Measurements from ENCODE around the gene IL3RA. TPM values are rescaled to one million over a fixed set of nuclear protein-coding genes. Genes with fewer than 3 reads are reported as not detected.
"Not testable (repeated sequence)": the region's sequence is repeated elsewhere in the genome, so short reads cannot be mapped to it uniquely, and the experiment has no call there.

IL3RA gene
- polyA plus RNA-seq, 1 donor from 2014 or later = 0.66 TPM

DNA sequence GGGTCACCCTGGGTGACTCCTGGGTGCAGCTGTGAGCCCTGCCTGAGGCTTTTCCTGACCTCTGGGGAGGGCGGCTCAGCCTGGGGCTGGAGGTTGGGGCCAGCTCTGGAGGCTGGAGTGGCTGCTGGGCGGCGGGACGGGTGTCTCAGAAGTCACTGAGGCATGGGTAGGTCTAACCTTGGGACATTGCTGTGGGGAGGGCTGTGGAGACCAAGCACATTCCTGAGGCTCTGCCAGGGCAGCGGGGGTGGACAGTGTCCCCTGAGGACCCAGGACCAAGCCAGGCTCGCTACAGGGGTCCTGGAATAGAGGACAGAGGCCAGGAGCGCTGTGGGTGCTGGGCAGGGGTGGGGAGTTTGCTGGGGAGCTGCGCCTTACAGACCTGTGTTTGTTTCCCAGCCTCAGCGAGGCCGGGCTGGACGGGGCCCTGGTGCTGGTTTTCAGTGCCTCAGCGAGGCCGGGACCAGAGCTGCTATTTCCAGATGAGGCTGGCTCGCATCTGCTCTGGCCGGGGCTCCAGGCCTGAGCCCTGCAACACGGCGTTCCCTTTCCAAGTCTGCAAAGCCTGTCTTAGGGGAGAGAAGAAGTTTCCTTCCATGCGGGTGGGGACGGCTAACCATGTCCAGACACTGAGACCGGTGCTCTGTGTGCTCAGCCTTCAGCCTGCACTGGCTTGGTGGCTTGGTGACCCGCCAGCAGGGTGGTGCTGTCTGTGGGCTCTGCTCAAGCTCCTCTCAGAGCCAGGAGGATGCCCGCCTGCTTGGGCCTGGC, 58.3 kb downstream of the IL3RA start:
- peak overlapping the region in 1 of 3 donors; percentile 28 for H3K27ac Mint-ChIP-seq
- no peaks in the 10 kb centered on the region for H3K36me3 Mint-ChIP-seq
- no peaks in the 10 kb centered on the region for H3K27me3 Mint-ChIP-seq
- peaks cover 0 to 20% (median 14%) of the 10 kb centered on the region in 3 donors for H3K4me1 Mint-ChIP-seq
- peak overlapping the region in 3 of 4 donors; percentile 30 to 91 (median 85) for H3K4me3 Mint-ChIP-seq
- H3K9me3 Mint-ChIP-seq = no peaks in the 10 kb centered on the region

DNA sequence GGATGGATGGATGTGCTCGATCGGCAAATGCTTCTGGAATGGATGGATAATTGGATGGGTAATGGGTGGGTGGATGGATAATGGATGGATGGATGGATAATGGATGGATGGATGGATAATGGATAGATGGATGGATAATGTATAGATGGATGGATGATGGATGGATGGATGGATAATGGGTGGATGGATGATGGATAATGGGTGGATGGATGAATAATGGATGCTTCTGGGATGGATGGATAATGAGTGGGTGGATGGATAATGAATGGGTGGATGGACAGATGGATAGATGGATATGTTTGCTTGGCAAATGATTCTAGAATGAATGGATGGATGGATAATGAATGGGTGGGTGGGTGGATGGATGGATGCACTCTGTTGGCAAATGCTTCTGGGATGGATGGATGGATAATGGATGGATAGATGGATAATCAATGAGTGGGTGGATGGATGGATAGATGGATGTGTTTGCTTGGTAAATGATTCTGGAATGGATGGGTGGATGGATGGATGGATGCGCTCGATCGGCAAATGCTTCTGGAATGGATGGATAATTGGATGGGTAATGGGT, 59.1 kb downstream of the IL3RA start:
- H3K27ac Mint-ChIP-seq = peak overlapping the region in 1 of 3 donors; percentile 69
- no peaks in the 10 kb centered on the region for H3K9me3 Mint-ChIP-seq
- no peaks in the 10 kb centered on the region for H3K36me3 Mint-ChIP-seq
- no peaks in the 10 kb centered on the region for H3K27me3 Mint-ChIP-seq
- H3K4me1 Mint-ChIP-seq = peaks cover 0 to 20% (median 14%) of the 10 kb centered on the region in 3 donors
- H3K4me3 Mint-ChIP-seq = peak overlapping the region in 1 of 4 donors; percentile 51

DNA sequence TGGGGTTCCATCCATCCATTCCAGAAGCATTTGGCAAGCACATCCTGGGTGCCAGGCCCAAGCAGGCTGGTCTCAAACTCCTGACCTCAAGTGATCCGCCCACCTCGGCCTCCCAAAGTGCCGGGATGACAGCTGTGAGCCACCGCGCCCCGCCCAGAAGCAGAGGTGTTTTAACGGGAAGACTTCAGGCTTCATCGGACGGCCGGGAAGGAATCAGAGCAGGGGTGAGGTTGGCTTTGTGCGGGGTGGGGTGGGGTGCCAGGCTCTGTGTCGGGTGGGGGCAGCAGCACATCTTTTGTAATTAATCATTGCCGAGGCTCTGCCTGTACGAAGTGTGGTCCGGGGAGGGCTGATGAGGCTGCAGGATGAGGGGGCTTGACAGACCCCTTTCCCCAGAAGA, 60.4 kb downstream of the IL3RA start:
- H3K4me3 Mint-ChIP-seq = no peak overlapping the region

DNA sequence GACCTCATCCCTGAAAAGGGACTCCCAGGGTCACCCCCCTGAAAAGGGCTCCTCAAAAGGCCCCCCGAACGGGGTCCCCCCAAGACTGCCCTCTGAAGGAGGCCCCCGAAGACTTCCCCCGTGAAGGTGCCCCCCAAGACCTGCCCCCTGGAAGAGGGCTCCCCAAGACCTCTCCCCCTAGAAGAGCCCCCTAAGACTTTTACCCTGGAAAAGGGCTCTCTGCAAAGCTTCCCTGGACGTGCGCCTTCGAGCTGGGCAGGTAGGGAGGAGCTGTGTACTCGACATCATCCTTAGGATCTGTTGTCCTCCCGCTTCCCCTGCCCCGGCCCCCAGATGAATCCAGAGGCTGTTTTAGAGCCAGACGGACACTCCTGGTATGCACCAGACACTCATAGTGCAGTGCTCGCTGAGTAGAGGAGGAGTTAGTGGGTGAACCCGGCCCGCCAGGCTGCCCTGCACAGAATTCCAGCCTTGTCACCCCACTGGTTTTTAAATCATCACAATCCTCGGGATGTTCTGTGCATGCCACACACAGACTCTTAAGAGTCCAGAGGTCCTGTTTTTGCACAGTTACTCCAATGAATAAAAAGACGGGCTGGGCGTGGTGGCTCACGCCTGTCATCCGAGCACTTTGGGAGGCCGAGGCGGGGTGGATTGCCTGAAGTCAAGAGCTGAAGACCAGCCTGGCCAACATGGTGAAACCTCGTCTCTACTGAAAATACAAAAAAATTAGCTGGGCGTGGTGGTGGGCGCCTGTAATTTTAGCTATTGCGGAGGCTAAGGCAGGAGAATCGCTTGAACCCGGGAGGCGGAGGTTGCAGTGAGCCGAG, 61.1 kb downstream of the IL3RA start:
- Mint-ChIP-seq H3K9me3 (no peaks in the 10 kb centered on the region), H3K27me3 (no peaks in the 10 kb centered on the region), H3K4me3 (peak overlapping the region in 1 of 4 donors; percentile 45), H3K36me3 (no peaks in the 10 kb centered on the region), H3K4me1 (peaks cover 0 to 16% (median 11%) of the 10 kb centered on the region in 3 donors), H3K27ac (peak overlapping the region in 2 of 3 donors; percentile 18 to 43)

More for the DNA sequence above, 60.4 kb downstream of the IL3RA start:
- Mint-ChIP-seq H3K27ac (peak overlapping the region in 1 of 3 donors; percentile 18), H3K4me1 (peaks cover 0 to 16% (median 11%) of the 10 kb centered on the region in 3 donors), H3K27me3 (no peaks in the 10 kb centered on the region), H3K9me3 (no peaks in the 10 kb centered on the region), H3K36me3 (no peaks in the 10 kb centered on the region)

DNA sequence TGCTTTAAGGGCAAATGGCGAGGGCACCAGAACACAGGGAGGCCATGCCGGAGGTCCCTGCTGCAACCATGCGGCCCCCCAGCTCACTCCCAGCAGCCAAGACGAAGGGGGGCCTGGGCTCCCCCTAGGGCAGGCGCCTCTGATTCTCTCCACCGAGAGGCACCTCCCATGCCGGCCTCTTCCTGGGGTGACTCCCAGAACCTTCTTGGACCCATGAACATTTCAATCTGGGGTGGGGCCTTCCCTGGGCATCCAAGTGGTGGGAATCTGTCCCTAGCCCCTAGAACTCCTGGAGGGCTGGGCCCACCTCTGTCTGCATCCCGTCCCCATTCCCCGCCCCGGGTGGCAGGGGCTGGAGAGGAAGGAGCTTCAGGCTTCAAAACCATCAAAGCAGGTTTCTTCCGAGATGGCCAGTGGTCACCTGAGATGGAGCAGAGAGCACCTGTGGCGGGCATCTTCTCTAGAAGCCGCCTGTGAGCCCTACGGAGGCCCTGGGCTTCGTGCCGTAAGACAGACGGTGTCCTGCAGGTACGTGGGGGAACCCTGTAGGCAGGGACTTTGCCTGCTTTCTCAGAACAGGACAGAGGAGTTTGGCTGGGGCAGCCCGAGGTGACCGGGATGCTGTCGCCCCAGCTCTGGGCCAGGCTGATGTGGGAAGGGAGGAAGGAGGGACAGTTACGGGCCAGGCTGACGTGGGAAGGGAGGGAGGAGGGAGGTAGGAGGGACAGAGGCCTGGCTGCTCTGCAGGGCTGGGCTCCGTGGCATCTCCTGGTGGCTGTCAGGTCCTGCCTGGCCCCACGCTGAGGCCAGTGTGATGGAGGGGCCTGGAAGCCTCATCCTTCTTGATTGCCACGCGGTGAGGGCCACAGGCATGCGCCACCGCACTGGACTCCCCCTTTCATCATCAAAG, 62.1 kb downstream of the IL3RA start:
- Mint-ChIP-seq H3K4me1 (peaks cover 0 to 12% (median 9%) of the 10 kb centered on the region in 3 donors), H3K4me3 (peak overlapping the region in 1 of 4 donors; percentile 17), H3K27ac (peak overlapping the region in 1 of 3 donors; percentile 62), H3K9me3 (no peaks in the 10 kb centered on the region), H3K27me3 (no peaks in the 10 kb centered on the region), H3K36me3 (no peaks in the 10 kb centered on the region)

DNA sequence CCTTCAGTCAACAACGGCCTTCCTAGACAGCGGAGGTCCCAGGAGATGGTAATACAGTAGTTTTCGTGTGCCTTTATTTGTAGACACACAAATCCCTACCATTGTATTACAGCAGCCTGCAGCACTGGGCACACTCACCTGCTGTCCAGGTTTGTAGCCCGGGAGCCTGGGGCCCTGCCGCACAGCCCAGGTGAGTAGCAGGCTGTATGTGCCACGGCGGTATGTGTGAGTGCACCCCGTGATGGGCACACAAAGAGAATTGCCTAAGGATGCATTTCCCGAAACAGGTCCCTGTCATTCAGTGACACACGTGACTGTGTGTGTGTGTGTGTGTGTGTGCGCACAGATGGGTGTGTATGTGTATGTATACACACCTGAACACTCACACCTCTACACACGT, 63.5 kb downstream of the IL3RA start:
- Mint-ChIP-seq H3K27ac (no peak overlapping the region), H3K4me1 (peaks cover 0 to 9% (median 8%) of the 10 kb centered on the region in 3 donors), H3K27me3 (no peaks in the 10 kb centered on the region), H3K4me3 (peak overlapping the region in 1 of 4 donors; percentile 20), H3K9me3 (no peaks in the 10 kb centered on the region), H3K36me3 (no peaks in the 10 kb centered on the region)

DNA sequence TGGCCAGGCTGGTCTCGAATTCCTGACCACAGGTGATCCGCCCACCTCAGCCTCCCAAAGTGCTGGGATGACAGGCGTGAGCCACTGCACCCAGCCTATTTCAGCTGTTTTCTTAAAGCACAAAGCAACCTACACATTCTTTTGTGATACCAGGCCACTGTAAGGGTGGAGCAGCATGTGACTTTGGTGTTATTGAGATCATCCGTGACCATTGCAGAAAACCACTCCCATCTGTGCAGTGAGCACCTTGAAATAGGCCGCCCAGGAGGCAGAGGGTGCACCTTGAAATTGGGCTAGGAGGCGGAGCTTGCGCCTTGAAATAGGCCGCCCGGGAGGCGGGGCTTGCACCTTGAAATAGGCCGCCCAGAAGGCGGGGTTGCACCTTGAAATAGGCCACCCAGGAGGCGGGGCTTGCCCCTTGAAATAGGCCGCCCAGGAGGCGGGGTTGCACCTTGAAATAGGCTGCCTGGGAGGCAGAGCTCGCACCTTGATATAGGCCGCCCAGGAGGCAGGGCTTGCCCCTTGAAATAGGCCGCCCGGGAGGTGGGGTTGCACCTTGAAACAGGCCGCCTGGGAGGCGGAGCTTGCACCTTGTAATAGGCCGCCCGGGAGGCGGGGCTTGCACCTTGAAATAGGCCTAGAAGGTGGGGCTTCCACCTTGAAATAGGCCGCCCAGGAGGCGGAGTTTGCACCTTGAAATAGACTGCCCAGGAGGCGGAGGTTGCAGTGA, 64.3 kb downstream of the IL3RA start:
- Mint-ChIP-seq H3K27me3 (no peaks in the 10 kb centered on the region), H3K36me3 (no peaks in the 10 kb centered on the region), H3K4me3 (no peak overlapping the region), H3K4me1 (peaks cover 0 to 4% (median 3%) of the 10 kb centered on the region in 3 donors), H3K9me3 (no peaks in the 10 kb centered on the region), H3K27ac (peak overlapping the region in 2 of 3 donors; percentile 16 to 68)

DNA sequence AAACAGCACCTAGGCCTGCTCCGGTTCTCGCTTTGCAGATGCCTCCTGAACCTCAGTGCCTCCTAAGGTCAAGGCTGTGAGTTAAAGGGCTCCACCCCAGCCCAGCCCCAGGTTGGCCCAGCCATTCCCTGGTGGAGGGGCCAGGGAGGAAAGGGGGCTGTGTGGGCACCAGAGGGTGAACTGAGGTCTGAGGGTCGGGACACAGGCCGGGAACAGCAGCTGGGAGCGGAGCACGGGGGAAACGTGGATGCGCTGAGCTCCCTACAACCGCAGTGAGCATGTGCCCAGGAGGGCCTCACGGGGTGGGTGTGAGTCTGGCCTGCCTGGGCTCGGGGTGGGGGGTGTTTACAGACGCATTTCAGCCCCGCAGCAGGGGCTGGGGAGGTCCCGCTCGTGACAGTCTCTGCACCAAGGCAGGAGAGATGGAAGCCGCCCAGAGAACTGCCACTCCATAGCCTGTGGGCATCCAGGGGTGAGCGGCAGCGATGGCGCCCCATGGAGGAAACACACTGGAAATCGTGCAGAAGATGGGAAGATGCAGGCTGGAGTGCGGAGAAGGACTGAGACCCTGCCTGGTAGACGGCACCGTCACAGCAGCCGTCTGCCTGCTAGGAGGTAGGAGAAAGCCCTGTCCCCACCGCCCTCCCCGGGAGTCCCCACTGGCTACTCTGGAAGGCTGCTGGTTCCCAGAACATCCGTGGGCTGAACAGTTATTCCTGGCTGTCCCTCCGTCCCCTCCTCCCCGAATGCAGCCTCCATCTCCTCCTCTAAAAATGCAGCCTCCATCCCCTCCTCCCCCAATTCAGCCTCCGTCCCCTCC, 65.2 kb downstream of the IL3RA start:
- H3K4me1 Mint-ChIP-seq = no peaks in the 10 kb centered on the region
- no peak overlapping the region for H3K27ac Mint-ChIP-seq
- H3K36me3 Mint-ChIP-seq = no peaks in the 10 kb centered on the region
- H3K4me3 Mint-ChIP-seq = no peak overlapping the region
- no peaks in the 10 kb centered on the region for H3K27me3 Mint-ChIP-seq
- no peaks in the 10 kb centered on the region for H3K9me3 Mint-ChIP-seq

DNA sequence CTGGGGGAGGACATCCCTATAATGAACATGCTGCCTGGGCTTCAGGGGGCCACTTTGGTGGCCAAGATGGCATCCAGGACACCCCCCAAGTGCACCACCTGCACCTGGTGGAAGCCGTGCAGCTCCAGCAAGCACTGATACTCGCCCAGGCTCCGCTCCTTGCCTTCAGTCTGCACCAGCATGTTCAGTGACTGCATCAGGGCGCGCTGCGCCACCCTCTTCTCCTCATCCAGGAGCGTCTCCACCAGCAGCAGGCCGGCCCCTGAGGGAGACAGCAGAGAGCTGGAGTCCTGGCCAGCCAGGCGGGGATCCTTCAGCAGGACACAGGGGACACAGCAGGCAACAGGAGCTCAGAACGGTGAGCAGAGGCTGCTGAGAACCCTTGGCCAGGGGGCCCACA, 66.6 kb downstream of the IL3RA start:
- H3K27ac Mint-ChIP-seq = no peak overlapping the region
- H3K36me3 Mint-ChIP-seq = no peaks in the 10 kb centered on the region
- H3K4me1 Mint-ChIP-seq = no peaks in the 10 kb centered on the region
- H3K27me3 Mint-ChIP-seq = no peaks in the 10 kb centered on the region
- H3K9me3 Mint-ChIP-seq = no peaks in the 10 kb centered on the region
- no peak overlapping the region for H3K4me3 Mint-ChIP-seq

DNA sequence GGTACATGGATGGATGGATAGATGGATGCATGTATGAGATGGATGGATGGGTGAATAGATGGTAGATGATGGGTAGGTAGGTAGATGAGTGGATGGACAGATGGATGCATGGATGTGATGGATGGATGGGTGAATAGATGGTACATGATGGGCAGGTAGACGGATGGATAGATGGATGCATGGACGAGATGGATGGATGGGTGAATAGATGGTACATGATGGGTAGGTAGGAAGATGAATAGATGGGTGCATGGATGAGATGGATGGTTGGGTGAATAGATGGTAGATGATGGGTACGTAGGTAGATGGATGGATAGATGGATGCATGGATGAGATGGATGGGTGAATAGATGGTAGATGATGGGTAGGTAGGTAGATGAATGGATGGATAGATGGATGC, 67.3 kb downstream of the IL3RA start:
- not testable (repeated sequence) for H3K27ac Mint-ChIP-seq, H3K27me3 Mint-ChIP-seq, H3K9me3 Mint-ChIP-seq, H3K4me1 Mint-ChIP-seq, H3K4me3 Mint-ChIP-seq, H3K36me3 Mint-ChIP-seq

DNA sequence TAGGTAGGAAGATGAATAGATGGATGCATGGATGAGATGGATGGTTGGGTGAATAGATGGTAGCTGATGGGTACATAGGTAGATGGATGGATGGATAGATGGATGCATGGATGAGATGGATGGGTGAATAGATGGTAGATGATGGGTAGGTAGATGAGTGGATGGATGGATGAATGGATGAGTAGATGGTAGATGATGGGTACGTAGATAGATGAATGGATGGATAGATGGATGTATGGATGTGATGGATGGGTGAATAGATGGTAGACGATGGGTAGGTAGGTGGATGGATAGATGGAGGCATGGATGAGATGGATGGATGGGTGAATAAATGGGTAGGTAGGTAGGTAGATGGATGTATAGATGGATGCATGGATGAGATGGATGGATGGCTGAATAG, 69.2 kb downstream of the IL3RA start:
- H3K36me3 Mint-ChIP-seq, H3K27me3 Mint-ChIP-seq, H3K4me1 Mint-ChIP-seq, H3K4me3 Mint-ChIP-seq, H3K27ac Mint-ChIP-seq, H3K9me3 Mint-ChIP-seq: not testable (repeated sequence)

DNA sequence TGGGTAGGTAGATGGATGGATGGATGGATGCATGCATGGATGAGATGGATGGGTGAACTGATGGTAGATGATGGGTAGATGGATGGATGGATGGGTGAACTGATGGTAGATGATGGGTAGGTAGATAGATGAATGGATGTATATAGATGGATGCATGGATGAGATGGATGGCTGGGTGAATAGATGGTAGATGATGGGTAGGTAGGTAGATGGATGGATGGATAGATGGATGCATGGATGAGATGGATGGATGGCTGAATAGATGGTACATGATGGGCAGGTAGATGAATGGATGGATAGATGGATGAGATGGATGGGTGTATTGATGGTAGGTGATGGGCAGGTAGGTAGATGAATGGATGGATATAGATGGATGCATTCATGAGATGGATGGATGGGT, 70.5 kb downstream of the IL3RA start:
- Mint-ChIP-seq H3K27ac (no peak overlapping the region), H3K9me3 (no peaks in the 10 kb centered on the region), H3K4me1 (no peaks in the 10 kb centered on the region), H3K27me3 (no peaks in the 10 kb centered on the region), H3K36me3 (peaks cover 1% of the 10 kb centered on the region), H3K4me3 (no peak overlapping the region)

DNA sequence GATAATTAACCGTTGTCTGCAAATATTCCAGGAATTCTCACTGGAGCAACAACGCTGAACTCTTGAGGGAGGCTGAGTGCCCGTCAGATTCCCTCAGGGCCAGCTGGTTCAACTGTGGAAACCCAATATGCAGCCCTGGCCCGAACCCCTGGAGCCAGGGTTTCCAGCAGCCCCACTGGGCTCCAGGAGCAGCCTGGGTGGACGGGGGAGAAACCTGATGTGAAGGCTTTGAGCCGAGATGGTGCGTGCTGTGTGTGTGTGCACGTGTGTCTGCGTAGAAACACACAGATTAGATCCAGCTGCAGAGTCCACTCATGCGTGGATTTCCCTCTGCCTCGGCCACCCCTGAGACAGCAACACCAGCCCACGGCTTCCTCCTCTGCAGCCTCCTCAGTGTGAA, 74.7 kb downstream of the IL3RA start:
- peaks cover 7% of the 10 kb centered on the region for H3K36me3 Mint-ChIP-seq
- H3K9me3 Mint-ChIP-seq = no peaks in the 10 kb centered on the region
- no peaks in the 10 kb centered on the region for H3K27me3 Mint-ChIP-seq
- H3K4me1 Mint-ChIP-seq = peaks cover 0 to 2% (median 0%) of the 10 kb centered on the region in 3 donors
- peak overlapping the region in 1 of 3 donors; percentile 49 for H3K27ac Mint-ChIP-seq
- no peak overlapping the region for H3K4me3 Mint-ChIP-seq
